HG02610 (cell line): Measurements from ENCODE around the gene POLDIP3.
"Not testable (repeated sequence)": the region's sequence is repeated elsewhere in the genome, so short reads cannot be mapped to it uniquely, and the experiment has no call there.

Experiments
- ATAC-seq: cut with Tn5 transposase; IDR thresholded peaks from one replicate; pipeline ENCODE4 v1.9.1; 2021; ENCODE audit warnings: mild to moderate bottlenecking, moderate library complexity; ENCODE audit not compliant: unreplicated experiment

POLDIP3 gene

GRCh38 chr22:42620084-42620483 is 5.4 kb upstream of the POLDIP3 start:
- no peak for ATAC-seq

GRCh38 chr22:42619261-42620063 is 4.8 kb upstream of the POLDIP3 start:
- ATAC-seq = no peak

- no peak for ATAC-seq
Observed at GRCh38 chr22:42617155-42617983, 2.7 kb upstream of the POLDIP3 start.

GRCh38 chr22:42615860-42616175 is 1.1 kb upstream of the POLDIP3 start:
- not testable (repeated sequence) for ATAC-seq

- peak; percentile 62 for ATAC-seq
Observed at GRCh38 chr22:42615092-42615859, 593 bp upstream of the POLDIP3 start.

- ATAC-seq = no peak
Observed at GRCh38 chr22:42613872-42614301, 796 bp downstream of the POLDIP3 start.

GRCh38 chr22:42612336-42612735 is 2.3 kb downstream of the POLDIP3 start:
- ATAC-seq = no peak

- ATAC-seq = no peak
Observed at GRCh38 chr22:42611051-42611450, 3.6 kb downstream of the POLDIP3 start.

GRCh38 chr22:42610186-42610585 is 4.5 kb downstream of the POLDIP3 start:
- no peak for ATAC-seq

- ATAC-seq = no peak
Observed at GRCh38 chr22:42608823-42609361, 5.8 kb downstream of the POLDIP3 start.

- ATAC-seq = no peak
Observed at GRCh38 chr22:42608136-42608822, 6.4 kb downstream of the POLDIP3 start.

- ATAC-seq = not testable (repeated sequence)
Observed at GRCh38 chr22:42607641-42608040, 7.0 kb downstream of the POLDIP3 start.

- ATAC-seq = no peak
Observed at GRCh38 chr22:42604403-42604802, 10.3 kb downstream of the POLDIP3 start.

GRCh38 chr22:42603427-42603826 is 11.3 kb downstream of the POLDIP3 start:
- ATAC-seq = no peak

- ATAC-seq = no peak
Observed at GRCh38 chr22:42602470-42602869, 12.2 kb downstream of the POLDIP3 start.

- no peak for ATAC-seq
Observed at GRCh38 chr22:42601879-42602465, 12.7 kb downstream of the POLDIP3 start.

- ATAC-seq = no peak
Observed at GRCh38 chr22:42596863-42597530, 17.7 kb downstream of the POLDIP3 start.

GRCh38 chr22:42596336-42596735 is 18.3 kb downstream of the POLDIP3 start:
- ATAC-seq = no peak

GRCh38 chr22:42595434-42595833 is 19.2 kb downstream of the POLDIP3 start:
- ATAC-seq = no peak

- no peak for ATAC-seq
Observed at GRCh38 chr22:42591987-42592386, 22.7 kb downstream of the POLDIP3 start.
